IMR-90 (cell line): Measurements from ENCODE around the gene SPDYE18.
"Not testable (repeated sequence)": the region's sequence is repeated elsewhere in the genome, so short reads cannot be mapped to it uniquely, and the experiment has no call there.

Experiments used
- CEBPB ChIP-seq: IDR thresholded peaks from 2 replicates; pipeline ENCODE4 v1.6.1; 2012; ENCODE audit warnings: low read depth, low read length, improper control_type of control experiment
- CHD1 ChIP-seq: IDR thresholded peaks from 2 replicates; pipeline ENCODE4 v1.6.1; 2012; ENCODE audit warnings: low read depth, low read length, improper control_type of control experiment
- CTCF ChIP-seq: conservative IDR thresholded peaks from 2 replicates; pipeline ENCODE4 v1.5.1; 2012; ENCODE audit warnings: mild to moderate bottlenecking, low read depth, low read length, improper control_type of control experiment
- MXI1 ChIP-seq: IDR thresholded peaks from 2 replicates; pipeline ENCODE4 v1.6.1; 2012; ENCODE audit warnings: low read depth, mild to moderate bottlenecking, low read length, moderate library complexity, borderline replicate concordance
- NFE2L2 ChIP-seq: fragments of 150-350 bp; IDR thresholded peaks from 2 replicates; pipeline ENCODE4 v1.6.1; 2016; ENCODE audit warnings: low read depth, mild to moderate bottlenecking, low read length
- POLR2A ChIP-seq: IDR thresholded peaks from 2 replicates; pipeline ENCODE4 v1.6.1; 2012; ENCODE audit warnings: mild to moderate bottlenecking, low read depth, low read length
- RAD21 ChIP-seq: IDR thresholded peaks from 2 replicates; pipeline ENCODE4 v1.6.1; 2012; ENCODE audit warnings: low read length, improper control_type of control experiment
- RCOR1 ChIP-seq: IDR thresholded peaks from 2 replicates; pipeline ENCODE4 v1.6.1; 2012; ENCODE audit warnings: mild to moderate bottlenecking, low read length, improper control_type of control experiment; ENCODE audit not compliant: insufficient replicate concordance
- RFX5 ChIP-seq: IDR thresholded peaks from 2 replicates; pipeline ENCODE4 v1.8.0; 2012; ENCODE audit warnings: low read depth, mild to moderate bottlenecking, low read length, moderate library complexity
- SMC3 ChIP-seq: fragments of 150-350 bp; IDR thresholded peaks from 2 replicates; pipeline ENCODE4 v1.6.1; 2016; ENCODE audit warnings: low read depth, mild to moderate bottlenecking, antibody characterized with exemption, low read length, moderate library complexity
- USF2 ChIP-seq: fragments of 150-350 bp; IDR thresholded peaks from 2 replicates; pipeline ENCODE4 v1.6.1; 2017; ENCODE audit warnings: mild to moderate bottlenecking, antibody characterized with exemption, low read length, low read depth
- TF ChIP-seq, protein P1 (sequence below): fragments of 150-350 bp; IDR thresholded peaks from 2 replicates; pipeline ENCODE4 v1.6.1; 2016; ENCODE audit warnings: low read depth, mild to moderate bottlenecking, low read length, moderate library complexity, borderline replicate concordance

DNA sequence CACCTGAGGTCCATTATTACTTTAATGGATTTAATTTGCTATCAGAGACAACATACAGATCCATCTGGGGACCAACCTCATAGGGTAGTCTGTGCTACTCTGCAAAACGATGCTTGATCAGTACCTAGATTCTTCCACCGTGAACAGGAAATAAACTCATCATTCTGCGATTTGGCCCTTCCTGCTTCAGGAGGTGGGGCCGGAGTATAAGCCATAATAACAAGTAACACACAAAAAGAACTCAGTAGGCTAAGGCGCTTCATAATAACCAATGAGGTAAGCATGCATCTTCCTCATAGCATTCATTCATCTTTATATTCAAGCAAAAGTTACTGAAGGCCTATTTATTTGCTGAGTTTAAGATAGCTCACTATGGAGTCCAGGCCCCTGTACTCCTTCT lies 17.3 kb upstream of the SPDYE18 start:
- TF ChIP-seq CTCF, POLR2A, CEBPB, SMC3, NFE2L2, MXI1, USF2, RFX5, RAD21, RCOR1, CHD1: not testable (repeated sequence)
- TF ChIP-seq, protein P1, sequence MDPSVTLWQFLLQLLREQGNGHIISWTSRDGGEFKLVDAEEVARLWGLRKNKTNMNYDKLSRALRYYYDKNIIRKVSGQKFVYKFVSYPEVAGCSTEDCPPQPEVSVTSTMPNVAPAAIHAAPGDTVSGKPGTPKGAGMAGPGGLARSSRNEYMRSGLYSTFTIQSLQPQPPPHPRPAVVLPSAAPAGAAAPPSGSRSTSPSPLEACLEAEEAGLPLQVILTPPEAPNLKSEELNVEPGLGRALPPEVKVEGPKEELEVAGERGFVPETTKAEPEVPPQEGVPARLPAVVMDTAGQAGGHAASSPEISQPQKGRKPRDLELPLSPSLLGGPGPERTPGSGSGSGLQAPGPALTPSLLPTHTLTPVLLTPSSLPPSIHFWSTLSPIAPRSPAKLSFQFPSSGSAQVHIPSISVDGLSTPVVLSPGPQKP: not testable (repeated sequence)
